ENCODE data around the gene NTRK3.

The NTRK3 gene

DNA sequence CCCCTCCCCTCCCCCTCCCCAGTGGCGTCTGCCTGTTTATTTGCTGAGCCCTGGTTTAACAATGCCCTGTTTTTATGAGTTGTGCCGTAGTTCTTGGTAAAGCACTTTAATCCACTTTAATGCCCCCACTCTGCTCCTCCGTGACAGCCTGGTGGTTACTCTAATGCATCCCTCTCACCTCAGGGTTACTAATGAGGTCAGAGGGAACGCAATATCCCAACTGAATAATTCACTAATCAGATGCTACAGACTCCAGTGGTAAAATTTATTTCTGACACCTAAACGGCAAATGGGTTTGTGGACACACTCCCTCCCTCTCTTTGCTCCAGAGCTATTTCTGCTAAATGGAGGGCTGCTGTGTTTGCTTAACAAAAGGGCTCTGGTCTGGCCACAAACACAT, 26.1 kb upstream of the NTRK3 start:
- H3K27ac ChIP-seq (ENCODE audit: low read length): no peak overlapping the region
- H3K4me1 ChIP-seq (ENCODE audit: insufficient read depth, low read length): no peaks in the 10 kb centered on the region
- no peaks in the 10 kb centered on the region for H4K20me1 ChIP-seq (ENCODE audit: insufficient read depth, low read length)
- H3K9ac ChIP-seq (ENCODE audit: low read depth, low read length): no peak overlapping the region
- no peaks in the 10 kb centered on the region for H3K9me3 ChIP-seq (ENCODE audit: insufficient read depth, low read length, severe bottlenecking)
- no peaks in the 10 kb centered on the region for H3K79me2 ChIP-seq (ENCODE audit: insufficient read depth, low read length)
- no peak overlapping the region for H3K4me3 ChIP-seq (ENCODE audit: low read depth in 1 of 2, low read length in 2 of 2)
- H3K4me2 ChIP-seq (ENCODE audit: insufficient read depth, low read length): no peak overlapping the region
- H3K27me3 ChIP-seq (ENCODE audit: insufficient read depth, low read length, poor library complexity): peaks cover 7% of the 10 kb centered on the region
- no peak overlapping the region for H2AFZ ChIP-seq (ENCODE audit: low read depth, low read length)
- DNase-seq: no peak
- TF ChIP-seq, protein P1, sequence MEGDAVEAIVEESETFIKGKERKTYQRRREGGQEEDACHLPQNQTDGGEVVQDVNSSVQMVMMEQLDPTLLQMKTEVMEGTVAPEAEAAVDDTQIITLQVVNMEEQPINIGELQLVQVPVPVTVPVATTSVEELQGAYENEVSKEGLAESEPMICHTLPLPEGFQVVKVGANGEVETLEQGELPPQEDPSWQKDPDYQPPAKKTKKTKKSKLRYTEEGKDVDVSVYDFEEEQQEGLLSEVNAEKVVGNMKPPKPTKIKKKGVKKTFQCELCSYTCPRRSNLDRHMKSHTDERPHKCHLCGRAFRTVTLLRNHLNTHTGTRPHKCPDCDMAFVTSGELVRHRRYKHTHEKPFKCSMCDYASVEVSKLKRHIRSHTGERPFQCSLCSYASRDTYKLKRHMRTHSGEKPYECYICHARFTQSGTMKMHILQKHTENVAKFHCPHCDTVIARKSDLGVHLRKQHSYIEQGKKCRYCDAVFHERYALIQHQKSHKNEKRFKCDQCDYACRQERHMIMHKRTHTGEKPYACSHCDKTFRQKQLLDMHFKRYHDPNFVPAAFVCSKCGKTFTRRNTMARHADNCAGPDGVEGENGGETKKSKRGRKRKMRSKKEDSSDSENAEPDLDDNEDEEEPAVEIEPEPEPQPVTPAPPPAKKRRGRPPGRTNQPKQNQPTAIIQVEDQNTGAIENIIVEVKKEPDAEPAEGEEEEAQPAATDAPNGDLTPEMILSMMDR (IDR thresholded peaks at IDR 0.05; ENCODE audit: borderline replicate concordance, extremely low read depth, low read length, poor library complexity, severe bottlenecking): no peak
- no peak for TF ChIP-seq EZH2 (IDR thresholded peaks at IDR 0.05; ENCODE audit: borderline replicate concordance, low read depth, low read length, severe bottlenecking)
- H3K36me3 ChIP-seq (ENCODE audit: insufficient read depth, low read length): no peaks in the 10 kb centered on the region
- ATAC-seq (ENCODE audit: insufficient read depth, low read depth): no peak

- Histone ChIP-seq H3K9ac (ENCODE audit: low read depth, low read length) (no peak overlapping the region), H3K4me3 (ENCODE audit: low read depth in 1 of 2, low read length in 2 of 2) (no peak overlapping the region), H3K4me2 (ENCODE audit: insufficient read depth, low read length) (no peak overlapping the region), H2AFZ (ENCODE audit: low read depth, low read length) (no peak overlapping the region), H3K27ac (ENCODE audit: low read length) (no peak overlapping the region), H3K4me1 (ENCODE audit: insufficient read depth, low read length) (no peaks in the 10 kb centered on the region), H3K36me3 (ENCODE audit: insufficient read depth, low read length) (no peaks in the 10 kb centered on the region), H3K79me2 (ENCODE audit: insufficient read depth, low read length) (no peaks in the 10 kb centered on the region), H3K27me3 (ENCODE audit: insufficient read depth, low read length, poor library complexity) (peaks cover 10% of the 10 kb centered on the region), H4K20me1 (ENCODE audit: insufficient read depth, low read length) (no peaks in the 10 kb centered on the region), H3K9me3 (ENCODE audit: insufficient read depth, low read length, severe bottlenecking) (no peaks in the 10 kb centered on the region)
- TF ChIP-seq, protein P1 (IDR thresholded peaks at IDR 0.05; ENCODE audit: borderline replicate concordance, extremely low read depth, low read length, poor library complexity, severe bottlenecking): no peak
- TF ChIP-seq EZH2 (IDR thresholded peaks at IDR 0.05; ENCODE audit: borderline replicate concordance, low read depth, low read length, severe bottlenecking): no peak
- ATAC-seq (ENCODE audit: insufficient read depth, low read depth): no peak
- DNase-seq: no peak
Observed at GRCh38 chr15:88276821-88277410, 20.4 kb upstream of the NTRK3 start.

DNA sequence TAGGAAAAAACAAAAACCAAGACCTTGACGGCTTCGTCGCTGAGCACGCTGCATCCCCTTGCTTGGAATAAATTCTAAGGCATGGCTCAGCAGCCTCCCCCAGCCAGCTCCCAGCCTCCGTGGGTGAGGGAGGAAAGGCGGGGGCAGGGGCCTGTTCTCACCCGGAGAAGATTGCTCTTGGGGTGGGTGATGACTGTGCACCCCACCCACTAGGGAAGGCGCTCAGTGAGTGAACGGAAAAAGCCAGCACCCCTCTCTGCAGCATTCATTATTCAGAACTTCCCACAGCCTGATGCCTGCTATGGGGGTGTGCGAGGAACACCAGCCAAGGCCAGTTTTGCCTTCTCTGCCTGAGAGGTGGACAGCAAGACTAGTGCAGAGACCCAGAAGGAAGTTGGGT, 19.3 kb upstream of the NTRK3 start:
- Histone ChIP-seq H3K79me2 (ENCODE audit: insufficient read depth, low read length) (no peaks in the 10 kb centered on the region), H3K27me3 (ENCODE audit: insufficient read depth, low read length, poor library complexity) (peaks cover 6% of the 10 kb centered on the region), H4K20me1 (ENCODE audit: insufficient read depth, low read length) (no peaks in the 10 kb centered on the region), H2AFZ (ENCODE audit: low read depth, low read length) (no peak overlapping the region), H3K36me3 (ENCODE audit: insufficient read depth, low read length) (no peaks in the 10 kb centered on the region), H3K9ac (ENCODE audit: low read depth, low read length) (no peak overlapping the region), H3K4me1 (ENCODE audit: insufficient read depth, low read length) (no peaks in the 10 kb centered on the region), H3K27ac (ENCODE audit: low read length) (no peak overlapping the region), H3K4me2 (ENCODE audit: insufficient read depth, low read length) (no peak overlapping the region), H3K9me3 (ENCODE audit: insufficient read depth, low read length, severe bottlenecking) (no peaks in the 10 kb centered on the region), H3K4me3 (ENCODE audit: low read depth in 1 of 2, low read length in 2 of 2) (no peak overlapping the region)
- no peak for TF ChIP-seq EZH2 (IDR thresholded peaks at IDR 0.05; ENCODE audit: borderline replicate concordance, low read depth, low read length, severe bottlenecking)
- TF ChIP-seq, protein P1 (IDR thresholded peaks at IDR 0.05; ENCODE audit: borderline replicate concordance, extremely low read depth, low read length, poor library complexity, severe bottlenecking): no peak
- ATAC-seq (ENCODE audit: insufficient read depth, low read depth): no peak
- no peak for DNase-seq
